PC-3 (cell line): ENCODE measurements around the gene ADGRD1. TPM values are rescaled to one million over a fixed set of nuclear protein-coding genes. Genes with fewer than 3 reads are reported as not detected.

Source experiments
- ATAC-seq: fragments of 200-7000 bp; cut with Tn5 transposase; 2 replicates; pipeline ENCODE4 v1.9.1; 2020; ENCODE audit warnings: mild to moderate bottlenecking, moderate library complexity
- BruUV-seq: library from RNA; stranded (reverse); fragments of 400-500 nt; replicated peaks from 2 replicates; lab custom pipeline; 2021; lab: Mats Ljungman, UMichigan
- CTCF ChIA-PET: fragments of 300-600 bp; sonication (Branson Sonifier 250); formaldehyde crosslinking; loops from one replicate; lab custom pipeline; 2022; ENCODE audit warnings: antibody characterized with exemption; lab: Charles Lee
- POLR2A ChIA-PET: fragments of 300-600 bp; sonication (Branson Sonifier 250); formaldehyde crosslinking; loops from one replicate; lab custom pipeline; 2022; ENCODE audit warnings: antibody characterized with exemption; ENCODE audit not compliant: unreplicated experiment; lab: Charles Lee
- DNase-seq: peaks from one replicate; pipeline ENCODE4 v3.0.0-alpha.2; 2015
- H2AFZ ChIP-seq: fragments of 300-600 bp; sonication (generic); 2 replicates; pipeline ENCODE4 v1.6.0; 2016; ENCODE audit warnings: antibody characterized with exemption, low read length
- H3F3A ChIP-seq: fragments of 300-600 bp; sonication (generic); one replicate; pipeline ENCODE4 v1.6.0; 2017; ENCODE audit warnings: antibody characterized with exemption, low read length, control low read depth, mild to moderate bottlenecking; ENCODE audit not compliant: unreplicated experiment
- H3K27ac ChIP-seq: fragments of 300-600 bp; sonication (generic); 2 replicates; pipeline ENCODE4 v1.5.1; 2016; ENCODE audit warnings: mild to moderate bottlenecking, low read length
- H3K27me3 ChIP-seq: fragments of 300-600 bp; sonication (generic); 2 replicates; pipeline ENCODE4 v1.6.1; 2016; ENCODE audit warnings: low read length, mixed read lengths
- H3K36me3 ChIP-seq: fragments of 300-600 bp; sonication (generic); 2 replicates; pipeline ENCODE4 v1.6.1; 2016; ENCODE audit warnings: low read depth, mixed run types, low read length, mixed read lengths
- H3K4me1 ChIP-seq: fragments of 300-600 bp; sonication (generic); 2 replicates; pipeline ENCODE4 v1.5.1; 2016; ENCODE audit warnings: low read length; ENCODE audit not compliant: insufficient read depth
- H3K4me2 ChIP-seq: fragments of 300-600 bp; sonication (generic); 2 replicates; pipeline ENCODE4 v1.6.0; 2016; ENCODE audit warnings: low read length
- H3K4me3 ChIP-seq: fragments of 300-600 bp; sonication (generic); 2 replicates; pipeline ENCODE4 v1.5.1; 2016; ENCODE audit warnings: mild to moderate bottlenecking, low read length, mixed read lengths
- H3K79me2 ChIP-seq: fragments of 300-600 bp; sonication (generic); 2 replicates; pipeline ENCODE4 v1.6.1; 2017; ENCODE audit warnings: low read length, mixed read lengths
- H3K9ac ChIP-seq: fragments of 300-600 bp; sonication (generic); 2 replicates; pipeline ENCODE4 v1.6.0; 2016; ENCODE audit warnings: mild to moderate bottlenecking, low read length
- H3K9me2 ChIP-seq: fragments of 300-600 bp; sonication (generic); replicated peaks from 2 replicates; pipeline ENCODE4 v1.6.1; 2016; ENCODE audit warnings: mixed run types, low read length, mixed read lengths
- H3K9me3 ChIP-seq: fragments of 300-600 bp; sonication (generic); 2 replicates; pipeline ENCODE4 v1.6.1; 2016; ENCODE audit warnings: low read length, mixed read lengths
- H4K20me1 ChIP-seq: fragments of 300-600 bp; sonication (generic); 2 replicates; pipeline ENCODE4 v1.6.1; 2016; ENCODE audit warnings: low read length, mixed read lengths
- EZH2 ChIP-seq: fragments of 300-600 bp; sonication (generic); IDR thresholded peaks from one replicate; pipeline ENCODE4 v1.6.1; 2017; ENCODE audit warnings: antibody characterized with exemption, mild to moderate bottlenecking, low read length; ENCODE audit not compliant: unreplicated experiment
- EZH2phosphoT487 ChIP-seq: fragments of 300-600 bp; sonication (generic); IDR thresholded peaks from 2 replicates; pipeline ENCODE4 v1.6.1; 2018; ENCODE audit warnings: mild to moderate bottlenecking, antibody characterized with exemption, low read length, borderline replicate concordance
- intact Hi-C: fragments of 100-400 bp; cut with micrococcal nuclease; formaldehyde crosslinking; loops from 2 replicates; pipeline ENCODE4 v1.9.0; 2023
- total RNA-seq: library from RNA; depleted of rRNA; stranded (reverse); fragments of >200 nt; gene quantifications from 2 replicates; pipeline ENCODE4 v1.2.3, GENCODE V29; 2014
- TF ChIP-seq, protein P1 (sequence below): fragments of 300-600 bp; sonication (generic); conservative IDR thresholded peaks from 2 replicates; pipeline ENCODE4 v1.5.1; 2017; ENCODE audit warnings: antibody characterized with exemption, low read depth, mild to moderate bottlenecking, low read length

ADGRD1 gene
- total RNA-seq, 1 experiment from 2014 or later: 0.18 TPM

DNA sequence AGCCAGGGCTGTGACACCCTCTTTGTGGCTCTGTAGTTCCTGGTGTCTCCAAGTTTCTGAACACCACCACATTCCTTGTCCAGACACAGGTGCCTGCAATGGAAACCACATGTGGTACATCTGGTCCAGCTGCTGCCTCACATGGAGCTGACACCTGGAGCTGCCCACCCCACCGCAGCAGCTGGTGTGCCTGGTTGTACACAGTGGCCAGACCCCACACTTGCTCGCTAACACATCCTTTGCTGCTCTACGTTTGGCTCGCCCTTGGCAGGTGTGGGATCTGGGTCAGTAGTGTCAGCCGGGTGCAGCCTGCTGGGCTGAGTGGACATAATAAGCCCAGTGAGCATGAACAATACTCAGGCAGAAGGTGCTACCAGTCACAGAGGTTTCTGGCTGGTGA, 198.9 kb downstream of the ADGRD1 start:
- H3K27me3 ChIP-seq: peaks cover 57% of the 10 kb centered on the region
- no peaks in the 10 kb centered on the region for H3F3A ChIP-seq
- H3K4me3 ChIP-seq: no peak overlapping the region
- ChIA-PET POLR2A (no interaction called here), CTCF (no interaction called here)
- H3K4me1 ChIP-seq: no peaks in the 10 kb centered on the region
- no peak overlapping the region for H2AFZ ChIP-seq
- H4K20me1 ChIP-seq: no peaks in the 10 kb centered on the region
- no peak for ATAC-seq
- no TSS peak for BruUV-seq
- no peak overlapping the region for H3K4me2 ChIP-seq
- H3K9ac ChIP-seq: no peak overlapping the region
- H3K27ac ChIP-seq: no peak overlapping the region
- DNase-seq: no peak
- no peaks in the 10 kb centered on the region for H3K9me3 ChIP-seq
- no peaks in the 10 kb centered on the region for H3K79me2 ChIP-seq
- no peaks in the 10 kb centered on the region for H3K36me3 ChIP-seq
- H3K9me2 ChIP-seq: no peaks in the 10 kb centered on the region
- intact Hi-C loops: no loop called here
- TF ChIP-seq, protein P1, sequence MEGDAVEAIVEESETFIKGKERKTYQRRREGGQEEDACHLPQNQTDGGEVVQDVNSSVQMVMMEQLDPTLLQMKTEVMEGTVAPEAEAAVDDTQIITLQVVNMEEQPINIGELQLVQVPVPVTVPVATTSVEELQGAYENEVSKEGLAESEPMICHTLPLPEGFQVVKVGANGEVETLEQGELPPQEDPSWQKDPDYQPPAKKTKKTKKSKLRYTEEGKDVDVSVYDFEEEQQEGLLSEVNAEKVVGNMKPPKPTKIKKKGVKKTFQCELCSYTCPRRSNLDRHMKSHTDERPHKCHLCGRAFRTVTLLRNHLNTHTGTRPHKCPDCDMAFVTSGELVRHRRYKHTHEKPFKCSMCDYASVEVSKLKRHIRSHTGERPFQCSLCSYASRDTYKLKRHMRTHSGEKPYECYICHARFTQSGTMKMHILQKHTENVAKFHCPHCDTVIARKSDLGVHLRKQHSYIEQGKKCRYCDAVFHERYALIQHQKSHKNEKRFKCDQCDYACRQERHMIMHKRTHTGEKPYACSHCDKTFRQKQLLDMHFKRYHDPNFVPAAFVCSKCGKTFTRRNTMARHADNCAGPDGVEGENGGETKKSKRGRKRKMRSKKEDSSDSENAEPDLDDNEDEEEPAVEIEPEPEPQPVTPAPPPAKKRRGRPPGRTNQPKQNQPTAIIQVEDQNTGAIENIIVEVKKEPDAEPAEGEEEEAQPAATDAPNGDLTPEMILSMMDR: no peak
- TF ChIP-seq EZH2: no peak
- TF ChIP-seq EZH2phosphoT487: no peak

DNA sequence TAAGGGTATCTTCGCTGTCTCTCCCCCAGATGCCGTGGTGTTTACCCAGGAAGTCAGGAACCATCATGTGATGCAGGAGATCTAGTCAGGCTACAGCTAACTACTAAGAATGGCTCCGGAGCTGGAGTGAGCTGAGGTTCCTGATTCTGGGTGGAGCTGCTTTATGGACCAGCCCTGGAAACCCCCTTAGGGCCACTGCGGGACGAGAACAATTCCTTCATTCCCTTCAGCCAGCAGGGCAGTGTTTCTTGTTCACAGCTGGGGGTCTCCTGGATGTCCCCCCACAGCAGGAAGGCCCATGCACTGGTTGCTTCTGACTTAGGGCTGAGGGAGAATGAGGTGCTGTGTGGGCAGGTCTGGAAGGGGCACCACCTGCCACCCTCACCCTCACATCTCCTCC, 199.3 kb downstream of the ADGRD1 start:
- Histone ChIP-seq H3K27ac (no peak overlapping the region), H3K4me1 (no peaks in the 10 kb centered on the region), H3K9me2 (no peaks in the 10 kb centered on the region), H3K4me3 (no peak overlapping the region), H3K36me3 (no peaks in the 10 kb centered on the region), H4K20me1 (no peaks in the 10 kb centered on the region), H3K4me2 (no peak overlapping the region), H3K27me3 (peaks cover 61% of the 10 kb centered on the region), H3F3A (no peaks in the 10 kb centered on the region), H3K9ac (no peak overlapping the region), H3K79me2 (no peaks in the 10 kb centered on the region), H3K9me3 (no peaks in the 10 kb centered on the region), H2AFZ (no peak overlapping the region)
- BruUV-seq: no TSS peak
- ATAC-seq (no peak), DNase-seq (no peak)
- intact Hi-C loops: no loop called here
- POLR2A ChIA-PET: no interaction called here
- CTCF ChIA-PET: no interaction called here
- TF ChIP-seq, protein P1: no peak
- TF ChIP-seq EZH2 (no peak), EZH2phosphoT487 (no peak)

DNA sequence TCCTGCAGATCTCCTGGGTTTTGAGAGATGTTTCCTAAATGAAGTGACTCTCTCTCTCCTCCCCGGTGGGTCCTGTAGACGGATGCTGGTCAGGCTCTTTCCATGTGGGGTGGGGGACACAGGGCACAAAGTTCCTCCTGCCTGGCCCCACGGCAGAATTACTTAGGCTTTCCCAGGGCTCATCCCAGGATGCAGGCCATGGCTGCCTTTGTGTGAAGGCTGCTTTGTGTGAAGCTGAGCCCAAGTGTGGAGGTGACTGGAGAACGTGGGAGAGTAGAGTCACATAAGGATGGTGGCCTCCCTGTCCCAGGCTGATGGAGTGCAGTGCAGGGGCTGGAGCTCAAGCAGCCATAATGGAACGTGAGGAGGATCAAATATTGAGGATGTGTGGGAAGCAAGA, 200.2 kb downstream of the ADGRD1 start:
- Histone ChIP-seq H3K4me2 (no peak overlapping the region), H3K9me3 (no peaks in the 10 kb centered on the region), H3K9ac (no peak overlapping the region), H2AFZ (no peak overlapping the region), H3F3A (no peaks in the 10 kb centered on the region), H3K4me1 (no peaks in the 10 kb centered on the region), H4K20me1 (no peaks in the 10 kb centered on the region), H3K27ac (no peak overlapping the region), H3K79me2 (no peaks in the 10 kb centered on the region), H3K36me3 (no peaks in the 10 kb centered on the region), H3K9me2 (no peaks in the 10 kb centered on the region), H3K4me3 (no peak overlapping the region), H3K27me3 (peaks cover 66% of the 10 kb centered on the region)
- intact Hi-C loops: no loop called here
- POLR2A ChIA-PET: no interaction called here
- no peak for ATAC-seq
- CTCF ChIA-PET: no interaction called here
- DNase-seq: no peak
- no TSS peak for BruUV-seq
- TF ChIP-seq, protein P1: no peak
- TF ChIP-seq EZH2phosphoT487 (no peak), EZH2 (no peak)
